Measurements from ENCODE around the gene FAM3C. TPM values are rescaled to one million over a fixed set of nuclear protein-coding genes. Genes with fewer than 3 reads are reported as not detected.

Gene FAM3C
- total and polyA plus RNA-seq, 2 of the 8 experiments (the other 6 are each of a cell fraction or from before 2014, with no cell fraction given): 27.0 to 77.7 TPM

- TF ChIP-seq TCF12 (IDR thresholded peaks at IDR 0.05; ENCODE audit: low read depth, low read length): no peak
Observed at GRCh38 chr7:121383235-121383910, 12.7 kb downstream of the FAM3C start (continued).
